ENCODE results near the gene RIMKLA. TPM values are rescaled to one million over a fixed set of nuclear protein-coding genes. Genes with fewer than 3 reads are reported as not detected.

RIMKLA gene
- total and polyA plus RNA-seq, 2 donors (not counting 3 experiments of a cell fraction or from before 2014, with no cell fraction given) = 0.01 TPM; not detected in 1

GRCh38 chr1:42364089-42364488 lies 16.5 kb upstream of the RIMKLA start:
- ChIA-PET CTCF (no interaction called here), POLR2A (no interaction called here)
- TF ChIP-seq POLR2AphosphoS5 (IDR thresholded peaks at IDR 0.05; ENCODE audit: insufficient read depth, low read depth, low read length) (no peak), EZH2 (IDR thresholded peaks at IDR 0.05; ENCODE audit: borderline replicate concordance, low read depth, low read length, severe bottlenecking) (no peak), GATA2 (IDR thresholded peaks at IDR 0.05; ENCODE audit: insufficient read depth, insufficient read length, low read depth, low read length) (no peak), JUN (IDR thresholded peaks at IDR 0.05; ENCODE audit: borderline replicate concordance, insufficient read depth, insufficient read length, low read depth) (no peak), FOS (IDR thresholded peaks at IDR 0.05; ENCODE audit: borderline replicate concordance, insufficient read depth, low read length) (no peak), MAX (IDR thresholded peaks at IDR 0.05; ENCODE audit: insufficient read depth, insufficient read length) (no peak), POLR2A (IDR thresholded peaks at IDR 0.05; ENCODE audit: low read depth, low read length) (no peak), CTCF (IDR thresholded peaks at IDR 0.05; ENCODE audit: extremely low read depth in 1 of 2, insufficient read depth in 1 of 2, low read depth in 1 of 2, low read length in 2 of 2) (no peak), MYC (IDR thresholded peaks at IDR 0.05; ENCODE audit: low read depth, low read length) (no peak)
- H3K4me3 ChIP-seq (replicated peaks in 1 of 3; ENCODE audit: insufficient read depth in 1 of 3, low read depth in 1 of 3, low read length in 3 of 3) = no peak overlapping the region
- H3K27me3 ChIP-seq (ENCODE audit: control insufficient read depth in 2 of 2, insufficient read depth in 2 of 2, low read length in 2 of 2) = peaks cover 8% of the 10 kb centered on the region in 2 experiments
- H3K4me1 ChIP-seq (ENCODE audit: control insufficient read depth, extremely low read depth, insufficient read depth, low read length) = no peaks in the 10 kb centered on the region
- no peak for DNase-seq (ENCODE audit: low read depth, low spot score)
- no peaks in the 10 kb centered on the region for H4K20me1 ChIP-seq (replicated peaks; ENCODE audit: control insufficient read depth, extremely low read depth, insufficient read depth, low read length)
- H3K9me1 ChIP-seq (replicated peaks; ENCODE audit: control insufficient read depth, extremely low read depth, insufficient read depth, low read length) = no peaks in the 10 kb centered on the region
- dilution Hi-C loops (cut with MboI; ENCODE audit: extremely low pct_ligation_motif_present, low sequenced_read_pairs) = no loop called here
- H3K79me2 ChIP-seq (ENCODE audit: control insufficient read depth, insufficient read depth, low read length) = no peaks in the 10 kb centered on the region
- intact Hi-C loops (cut with micrococcal nuclease) = no loop called here
- H3K27ac ChIP-seq (ENCODE audit: insufficient read depth, low read depth, low read length) = no peak overlapping the region
- no TSS peak for BruUV-seq (replicated peaks)
- H3K9ac ChIP-seq (replicated peaks; ENCODE audit: extremely low read depth, insufficient read depth, low read length) = no peak overlapping the region
- no peak for FAIRE-seq
- no peaks in the 10 kb centered on the region for H3K36me3 ChIP-seq (ENCODE audit: control insufficient read depth in 2 of 2, extremely low read depth in 1 of 2, insufficient read depth in 2 of 2, low read length in 2 of 2)
- H3K9me3 ChIP-seq (replicated peaks; ENCODE audit: control insufficient read depth, insufficient read depth, low read length) = no peaks in the 10 kb centered on the region
- no peak overlapping the region for H3K4me2 ChIP-seq (ENCODE audit: insufficient read depth, low read length)
- H2AFZ ChIP-seq (ENCODE audit: low read depth, low read length) = no peak overlapping the region
